IPS-11a (cell line): ENCODE results near the gene PARD6B.
"Not testable (repeated sequence)": the region's sequence is repeated elsewhere in the genome, so short reads cannot be mapped to it uniquely, and the experiment has no call there.

Experiments
- H3K4me3 ChIP-seq: one replicate; pipeline ENCODE4 v1.5.1; 2013; ENCODE audit warnings: low read depth, low read length, control low read depth

PARD6B gene

DNA sequence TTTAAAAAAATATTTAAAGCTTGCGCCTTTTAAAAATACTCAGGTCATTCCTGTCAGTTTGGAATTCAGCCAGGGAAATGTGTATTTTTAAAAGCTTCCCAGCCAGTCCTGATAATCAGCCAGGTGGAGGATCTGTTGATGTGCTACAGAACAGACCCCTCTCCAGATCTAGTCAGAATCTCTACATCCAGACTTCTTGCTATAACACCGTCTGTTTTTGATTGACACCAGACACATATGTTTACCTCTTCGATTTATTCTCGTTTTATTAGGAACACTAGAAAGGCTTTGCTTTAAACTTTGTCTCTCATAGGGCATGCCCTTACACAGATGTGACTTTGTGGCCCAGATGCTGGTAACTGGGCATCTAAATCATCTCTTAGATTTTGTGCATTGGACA is 11.7 kb downstream of the PARD6B start:
- H3K4me3 ChIP-seq, result no peak overlapping the region

- no peak overlapping the region for H3K4me3 ChIP-seq
Measured at GRCh38 chr20:50744143-50744792, 12.9 kb downstream of the PARD6B start.

DNA sequence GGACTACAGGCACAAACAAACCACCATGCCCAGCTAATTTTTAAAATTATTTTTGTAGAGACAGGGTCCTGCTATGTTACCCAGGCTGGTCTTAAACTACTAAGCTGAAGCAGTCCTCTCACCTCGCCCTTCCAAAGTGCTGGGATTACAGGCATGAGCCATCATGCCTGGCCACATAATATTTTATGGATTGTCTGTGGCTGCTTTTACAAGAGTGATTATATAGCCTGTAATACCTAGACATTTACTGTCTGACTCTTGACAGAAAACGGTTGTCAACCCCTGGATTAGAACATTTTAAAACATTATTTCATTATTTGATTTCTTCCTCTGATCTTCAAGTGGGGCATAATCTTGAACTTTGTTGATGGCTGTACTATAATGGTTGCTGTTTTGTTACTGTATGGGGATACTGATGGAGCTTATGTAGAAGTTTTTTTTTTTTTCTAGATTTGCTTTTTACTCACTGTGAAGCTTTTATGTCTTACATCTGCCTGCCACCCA is 14.3 kb downstream of the PARD6B start:
- H3K4me3 ChIP-seq, result no peak overlapping the region

GRCh38 chr20:50746138-50746940 is 15.0 kb downstream of the PARD6B start:
- no peak overlapping the region for H3K4me3 ChIP-seq

GRCh38 chr20:50747275-50747674 is 15.9 kb downstream of the PARD6B start:
- H3K4me3 ChIP-seq, result no peak overlapping the region

DNA sequence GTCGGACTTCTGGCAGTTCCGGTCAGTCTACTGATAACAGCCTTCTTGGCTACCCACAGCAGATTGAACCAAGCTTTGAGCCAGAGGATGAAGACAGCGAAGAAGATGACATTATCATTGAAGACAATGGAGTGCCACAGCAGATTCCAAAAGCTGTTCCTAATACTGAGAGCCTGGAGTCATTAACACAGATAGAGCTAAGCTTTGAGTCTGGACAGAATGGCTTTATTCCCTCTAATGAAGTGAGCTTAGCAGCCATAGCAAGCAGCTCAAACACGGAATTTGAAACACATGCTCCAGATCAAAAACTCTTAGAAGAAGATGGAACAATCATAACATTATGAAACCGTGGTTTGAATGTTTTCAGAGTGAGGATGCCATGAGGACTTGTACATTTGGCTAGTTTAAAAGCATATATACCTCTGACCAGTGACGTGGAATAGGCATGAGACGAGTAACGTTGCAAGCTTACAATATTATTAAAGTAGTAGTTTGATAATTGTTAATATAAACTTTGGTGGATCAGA is 18.8 kb downstream of the PARD6B start:
- H3K4me3 ChIP-seq, result no peak overlapping the region

DNA sequence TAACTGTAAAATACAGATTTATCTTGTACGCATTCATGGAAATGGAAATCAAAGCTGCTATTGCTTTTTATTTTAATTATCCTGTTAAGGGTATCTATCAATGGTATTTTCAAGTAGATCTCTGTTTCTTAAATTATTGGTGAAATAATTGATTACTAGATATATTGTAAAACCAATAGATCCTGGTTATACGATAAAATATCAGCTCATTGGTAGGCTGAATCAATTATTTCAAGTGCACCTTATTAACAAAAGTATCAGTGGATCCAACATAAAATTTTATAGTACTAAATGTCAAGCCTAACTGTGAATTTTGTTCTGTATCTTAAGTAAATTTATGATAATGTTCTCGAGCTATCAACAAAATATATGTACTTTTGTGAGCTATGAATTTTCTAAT is 21.8 kb downstream of the PARD6B start:
- no peak overlapping the region for H3K4me3 ChIP-seq

GRCh38 chr20:50754420-50754819 is 23.0 kb downstream of the PARD6B start:
- no peak overlapping the region for H3K4me3 ChIP-seq

DNA sequence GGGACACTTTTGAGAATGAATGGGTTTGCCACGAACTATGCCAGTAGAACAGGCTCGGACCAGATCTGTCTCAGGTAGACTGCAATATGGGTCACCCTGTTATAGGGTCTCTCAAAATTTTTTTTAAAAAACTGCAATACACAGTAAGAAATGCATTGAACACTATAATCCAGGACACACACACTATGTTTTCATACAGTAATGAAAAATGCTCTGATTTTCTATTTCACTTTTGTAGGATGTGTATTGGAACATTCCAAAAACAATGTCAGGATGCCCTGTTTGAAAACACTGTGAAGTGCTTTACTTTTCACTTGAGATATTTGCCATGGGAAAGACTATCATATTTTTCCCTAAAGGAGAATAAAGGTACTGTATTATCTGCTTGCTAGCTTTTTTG is 25.1 kb downstream of the PARD6B start:
- H3K4me3 ChIP-seq, result no peak overlapping the region

DNA sequence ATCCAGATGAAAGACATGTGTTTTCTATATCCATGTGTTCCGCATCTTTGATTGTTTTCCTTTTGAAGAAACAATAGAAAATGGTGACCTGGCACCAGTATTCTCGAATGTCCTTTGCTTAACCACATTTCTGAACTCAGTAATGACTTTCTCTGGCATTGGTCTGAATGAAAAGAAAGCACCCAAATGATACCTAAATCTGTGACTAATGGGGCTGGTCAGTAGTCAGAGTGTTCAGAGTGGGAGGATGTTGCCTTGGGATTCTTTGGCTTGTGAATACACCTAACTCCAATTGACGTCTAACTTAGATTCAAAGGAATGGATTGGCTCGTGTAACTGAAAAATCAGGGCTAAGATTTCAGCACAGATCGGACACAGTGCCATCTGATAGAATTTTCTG is 27.1 kb downstream of the PARD6B start:
- H3K4me3 ChIP-seq, result no peak overlapping the region

- no peak overlapping the region for H3K4me3 ChIP-seq
Measured at GRCh38 chr20:50758992-50759391, 27.6 kb downstream of the PARD6B start.

DNA sequence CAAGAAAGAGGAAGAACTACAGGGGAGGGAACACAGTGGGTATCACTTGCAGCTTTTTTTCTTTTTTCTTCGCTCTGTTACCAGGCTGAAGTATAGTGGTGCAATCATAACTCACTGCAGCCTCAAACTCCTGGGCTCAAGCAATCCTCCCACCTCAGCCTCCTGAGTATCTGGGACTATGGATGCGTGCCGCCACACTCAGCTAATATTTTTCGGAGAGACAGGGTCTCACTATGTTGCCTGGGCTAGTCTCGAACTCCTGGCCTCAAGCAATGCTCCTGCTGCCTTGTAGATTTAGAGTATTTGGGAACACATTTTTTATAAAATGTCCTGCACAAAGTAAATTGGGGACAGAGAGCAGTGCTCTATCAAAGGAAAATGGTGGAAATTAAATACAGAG is 28.3 kb downstream of the PARD6B start:
- H3K4me3 ChIP-seq, result no peak overlapping the region

- no peak overlapping the region for H3K4me3 ChIP-seq
Measured at GRCh38 chr20:50762045-50762422, 30.7 kb downstream of the PARD6B start.

DNA sequence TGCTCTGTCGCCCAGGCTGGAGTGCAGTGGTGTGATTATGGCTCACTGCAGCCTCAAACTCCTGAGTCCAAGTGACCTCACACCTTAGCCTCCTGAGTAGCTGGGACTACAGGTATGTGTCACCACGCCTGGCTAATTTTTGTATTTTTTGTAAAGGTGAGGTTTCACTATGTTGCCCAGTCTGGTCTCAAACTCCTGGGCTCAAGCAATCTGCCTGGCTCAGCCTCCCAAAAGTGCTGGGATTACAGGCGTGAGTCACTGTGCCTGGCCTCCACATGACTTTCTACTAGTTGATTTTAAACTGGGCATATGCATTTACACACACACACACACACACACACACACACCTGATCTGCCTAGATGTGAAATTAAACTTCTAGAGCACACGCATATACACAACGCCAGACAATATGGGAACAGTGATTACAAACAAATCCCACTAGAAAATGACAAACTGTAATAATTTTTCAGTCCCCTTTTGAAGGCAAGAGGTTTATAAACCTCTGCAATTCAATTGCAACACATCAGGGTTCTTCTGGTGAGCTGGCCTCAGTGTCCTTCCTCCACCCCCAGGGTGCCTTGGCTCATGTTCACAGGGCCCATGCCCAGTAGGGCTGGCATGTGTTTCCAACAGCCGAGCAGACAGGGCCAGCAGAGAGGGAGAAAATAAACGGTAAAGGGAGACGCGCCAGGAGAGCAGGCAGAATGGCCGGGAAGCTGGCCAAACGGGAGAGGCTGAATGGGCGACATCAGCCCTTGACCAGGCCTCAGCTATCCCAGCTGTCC is 31.2 kb downstream of the PARD6B start:
- no peak overlapping the region for H3K4me3 ChIP-seq

- H3K4me3 ChIP-seq, result not testable (repeated sequence)
Measured at GRCh38 chr20:50763550-50764458, 32.4 kb downstream of the PARD6B start.

DNA sequence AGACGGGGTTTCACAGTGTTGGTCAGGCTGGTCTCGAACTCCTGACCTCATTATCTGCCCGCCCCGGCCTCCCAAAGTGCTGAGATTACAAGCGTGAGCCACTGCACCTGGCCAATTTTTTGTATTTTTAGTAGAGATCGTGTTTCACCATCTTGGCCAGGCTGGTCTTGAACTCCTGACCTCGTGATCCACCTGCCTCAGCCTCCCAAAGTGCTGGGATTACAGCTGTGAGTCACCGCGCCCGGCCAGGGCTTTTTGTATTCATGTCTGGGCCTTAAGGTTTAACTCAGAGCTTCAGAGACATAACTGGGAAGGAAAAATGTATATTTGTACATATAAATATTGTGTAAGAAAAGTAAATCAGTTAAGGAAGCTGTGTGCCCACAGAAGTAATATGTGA is 33.9 kb downstream of the PARD6B start:
- not testable (repeated sequence) for H3K4me3 ChIP-seq

- H3K4me3 ChIP-seq, result no peak overlapping the region
Measured at GRCh38 chr20:50765674-50766073, 34.3 kb downstream of the PARD6B start.

DNA sequence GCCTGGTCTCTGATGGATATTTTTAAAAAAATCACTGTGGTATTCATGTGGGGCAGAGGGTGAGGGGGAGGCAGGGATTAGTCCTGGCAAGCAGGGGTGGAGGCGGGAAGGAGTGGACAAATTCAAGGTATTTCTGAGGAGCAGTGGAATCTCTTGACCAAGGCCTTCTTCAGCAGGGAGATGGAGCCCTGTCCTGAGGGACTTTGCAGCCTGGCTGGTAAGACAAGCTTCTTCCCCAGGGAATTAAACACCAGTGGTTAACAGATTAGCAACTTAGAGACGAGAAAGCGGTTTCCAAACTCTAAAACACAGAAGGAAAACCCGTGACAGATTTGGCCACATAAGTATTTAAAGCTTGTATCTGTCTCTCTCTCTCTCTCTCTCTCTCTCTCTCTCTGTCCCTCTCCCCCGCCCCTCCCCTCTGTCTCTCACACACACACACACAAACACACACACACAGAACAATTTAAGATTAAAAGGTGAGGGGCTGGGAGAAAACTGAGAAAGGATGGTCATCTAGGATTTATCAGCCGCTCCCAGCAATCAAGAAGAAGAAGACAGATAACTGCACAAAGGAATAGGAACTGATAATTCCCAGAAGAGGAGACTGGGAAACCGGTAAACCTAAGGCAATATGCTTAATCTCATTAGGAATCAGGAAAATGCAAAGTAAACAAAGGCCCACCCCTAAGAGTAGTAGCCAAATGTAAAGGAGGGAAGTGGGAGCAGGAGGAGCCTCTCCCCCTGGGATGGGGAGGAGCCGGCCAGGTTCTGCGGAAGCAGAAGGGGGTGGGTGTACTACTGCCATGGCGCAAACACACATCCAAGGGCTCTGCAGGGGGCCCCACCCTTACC is 35.8 kb downstream of the PARD6B start:
- H3K4me3 ChIP-seq, result not testable (repeated sequence)

- not testable (repeated sequence) for H3K4me3 ChIP-seq
Measured at GRCh38 chr20:50768991-50769390, 37.6 kb downstream of the PARD6B start.
